DMS53 (cell line): Measurements from ENCODE around the gene ZBTB25.

ENCODE experiments used
- DNase-seq: peaks from one replicate; lab custom pipeline; 2025; lab: John Stamatoyannopoulos, UW

ZBTB25 gene

GRCh38 chr14:64476438-64476837 lies 27.2 kb downstream of the ZBTB25 start:
- no peak for DNase-seq

DNA sequence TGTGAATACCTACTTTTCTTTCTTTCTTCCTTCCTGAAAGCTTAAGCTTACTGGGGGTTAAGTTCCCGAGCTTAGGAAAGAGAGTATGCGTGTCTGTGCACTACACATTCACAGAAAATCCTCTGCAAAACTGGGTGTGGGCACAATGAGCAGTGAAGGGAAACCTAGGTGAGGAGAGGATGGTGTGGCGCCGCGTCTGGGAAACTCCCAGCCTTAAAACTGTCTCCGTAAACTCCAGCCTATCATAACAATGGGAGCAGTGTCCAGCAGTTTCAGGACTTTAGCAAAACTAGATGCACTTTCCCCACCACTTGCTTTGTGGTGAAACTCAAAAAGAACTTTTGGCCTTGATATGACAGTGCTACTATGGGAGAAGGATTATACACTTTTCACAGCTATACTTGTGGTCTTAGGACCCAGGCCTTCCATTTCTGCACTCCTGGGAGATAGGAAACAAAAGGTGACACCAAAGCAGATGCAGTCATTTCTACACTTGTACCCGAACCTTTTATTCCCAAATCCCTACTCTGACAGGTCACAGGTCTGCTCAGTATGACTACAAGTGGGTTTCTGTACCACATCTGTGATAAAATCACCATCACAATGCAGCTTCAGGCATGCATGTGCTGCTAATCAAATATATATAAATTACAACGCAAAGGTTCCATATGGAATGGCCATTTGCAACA lies 27.9 kb downstream of the ZBTB25 start:
- DNase-seq: no peak

GRCh38 chr14:64474698-64475097 lies 28.9 kb downstream of the ZBTB25 start:
- DNase-seq: no peak

- DNase-seq: no peak
These were observed 29.6 kb downstream of the ZBTB25 start for GRCh38 chr14:64474041-64474440.

DNA sequence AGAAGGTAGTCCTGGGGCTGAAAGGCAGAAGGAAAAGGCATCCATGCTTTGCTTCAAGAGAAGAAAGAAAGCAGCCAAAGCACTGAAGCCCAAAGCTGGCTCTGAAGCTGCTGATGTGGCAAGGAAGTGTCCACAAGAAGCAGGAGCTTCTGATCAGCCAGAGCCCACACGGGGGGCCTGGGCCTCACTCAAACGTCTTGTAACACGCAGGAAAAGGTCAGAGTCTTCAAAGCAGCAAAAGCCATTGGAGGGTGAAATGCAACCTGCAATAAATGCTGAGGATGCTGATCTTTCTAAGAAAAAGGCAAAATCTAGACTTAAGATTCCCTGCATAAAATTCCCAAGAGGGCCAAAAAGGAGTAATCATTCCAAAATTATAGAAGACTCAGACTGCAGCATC lies 35.2 kb downstream of the ZBTB25 start:
- no peak for DNase-seq

- DNase-seq: no peak
These were observed 36.1 kb downstream of the ZBTB25 start for GRCh38 chr14:64467566-64467965.

GRCh38 chr14:64467101-64467500 lies 36.5 kb downstream of the ZBTB25 start:
- DNase-seq: no peak

DNA sequence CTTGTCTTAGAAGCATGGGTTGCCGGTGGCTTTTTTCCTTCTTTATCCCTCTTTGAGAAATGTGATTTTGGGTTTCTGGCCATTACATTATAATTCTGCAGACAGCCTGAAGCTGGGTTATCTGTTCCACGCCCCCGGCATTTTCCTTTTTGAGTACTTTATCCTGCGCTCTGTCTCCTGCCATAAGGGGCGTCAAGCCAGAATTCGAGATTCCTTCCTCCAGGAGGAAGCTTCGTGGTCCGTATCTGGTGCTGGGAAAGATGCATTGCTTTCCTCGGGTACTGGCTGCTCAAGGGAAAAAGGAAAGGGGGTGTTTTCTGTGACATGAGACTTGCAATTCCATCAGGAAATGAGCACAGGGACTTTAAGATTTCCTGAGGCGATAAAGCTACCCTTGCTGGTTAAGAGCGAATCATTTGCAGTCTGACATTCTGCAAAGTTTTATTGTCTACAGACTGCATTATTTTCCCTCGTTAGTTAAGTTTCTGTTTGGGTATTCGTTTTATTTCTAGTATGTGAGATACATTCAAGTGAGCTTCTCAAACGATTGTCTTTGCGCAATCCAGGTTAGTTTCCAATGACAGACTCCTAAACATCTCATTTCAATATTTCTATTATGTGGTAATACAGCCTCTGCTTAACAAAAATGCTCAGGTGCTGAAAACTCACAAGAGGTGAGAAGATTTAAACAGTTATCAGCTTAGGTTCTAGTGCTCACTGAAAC lies 37.6 kb downstream of the ZBTB25 start:
- peak; percentile 25 for DNase-seq

- DNase-seq: peak; percentile 65
These were observed 38.3 kb downstream of the ZBTB25 start, which contains the start of gene AKAP5 for GRCh38 chr14:64465191-64465822. AKAP5 (plus strand) TSS chr14:64465499; CDS start chr14:64468395, 2,896 bp downstream.

GRCh38 chr14:64464651-64465050 lies 39.0 kb downstream of the ZBTB25 start:
- peak; percentile 49 for DNase-seq

DNA sequence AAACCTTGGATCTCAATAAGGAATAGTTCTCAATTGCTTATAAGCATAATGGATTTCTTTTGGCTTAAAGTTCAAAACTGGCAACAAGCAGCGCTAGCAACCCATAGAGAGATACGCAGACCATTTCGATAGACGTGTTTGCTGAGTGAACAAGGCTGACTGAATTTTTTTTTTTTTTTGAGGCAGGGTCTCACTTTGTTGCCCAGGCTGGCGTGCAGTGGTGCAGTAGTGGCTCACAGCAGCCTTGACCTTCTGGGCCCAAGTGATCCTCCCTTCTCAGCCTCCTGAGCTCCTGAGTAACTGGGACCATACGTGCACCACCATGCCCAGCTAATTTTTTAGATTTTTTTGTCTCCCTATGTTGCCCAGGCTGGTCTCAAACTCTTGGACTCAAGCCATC lies 39.8 kb downstream of the ZBTB25 start:
- no peak for DNase-seq

GRCh38 chr14:64463195-64463594 lies 40.4 kb downstream of the ZBTB25 start:
- DNase-seq: peak; percentile 25

- no peak for DNase-seq
These were observed 42.4 kb downstream of the ZBTB25 start for GRCh38 chr14:64461221-64461620.

GRCh38 chr14:64459405-64460136 lies 44.1 kb downstream of the ZBTB25 start:
- no peak for DNase-seq

DNA sequence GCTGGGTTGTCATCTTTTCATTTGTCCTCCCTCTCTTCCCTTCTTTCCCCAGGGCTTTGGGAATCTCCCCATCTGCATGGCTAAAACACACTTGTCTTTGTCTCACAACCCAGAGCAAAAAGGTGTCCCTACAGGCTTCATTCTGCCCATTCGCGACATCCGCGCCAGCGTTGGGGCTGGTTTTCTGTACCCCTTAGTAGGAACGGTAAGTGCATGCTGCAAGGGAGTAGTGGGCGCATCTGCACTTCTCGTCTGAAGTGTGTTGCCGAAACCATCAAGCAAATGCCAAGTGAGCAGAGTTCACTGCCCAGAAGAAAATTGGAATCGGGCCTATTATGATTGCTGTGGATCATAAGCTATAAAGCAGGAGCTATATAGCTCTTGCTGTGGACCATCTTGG lies 49.0 kb downstream of the ZBTB25 start:
- DNase-seq: no peak

DNA sequence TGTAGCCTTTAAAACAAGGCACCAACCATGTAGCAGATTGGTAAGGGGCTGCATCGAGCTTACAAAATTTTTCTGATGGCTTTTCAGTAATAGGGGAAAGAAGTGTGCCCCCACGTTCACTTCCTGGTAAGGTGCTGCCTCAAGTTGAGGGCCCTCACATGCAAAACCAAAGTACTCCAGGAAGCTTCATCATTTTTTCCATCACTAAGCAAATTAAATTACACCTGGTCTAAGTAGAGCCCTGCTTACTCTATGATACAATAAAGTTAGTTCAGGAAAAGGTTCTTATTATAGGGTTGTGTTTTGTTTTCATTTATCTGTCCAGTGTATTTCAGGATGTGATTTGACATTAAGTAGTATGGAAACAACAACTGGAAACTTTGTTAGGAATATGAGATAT lies 53.4 kb downstream of the ZBTB25 start:
- no peak for DNase-seq

- no peak for DNase-seq
These were observed 55.6 kb downstream of the ZBTB25 start for GRCh38 chr14:64447876-64448670.

DNA sequence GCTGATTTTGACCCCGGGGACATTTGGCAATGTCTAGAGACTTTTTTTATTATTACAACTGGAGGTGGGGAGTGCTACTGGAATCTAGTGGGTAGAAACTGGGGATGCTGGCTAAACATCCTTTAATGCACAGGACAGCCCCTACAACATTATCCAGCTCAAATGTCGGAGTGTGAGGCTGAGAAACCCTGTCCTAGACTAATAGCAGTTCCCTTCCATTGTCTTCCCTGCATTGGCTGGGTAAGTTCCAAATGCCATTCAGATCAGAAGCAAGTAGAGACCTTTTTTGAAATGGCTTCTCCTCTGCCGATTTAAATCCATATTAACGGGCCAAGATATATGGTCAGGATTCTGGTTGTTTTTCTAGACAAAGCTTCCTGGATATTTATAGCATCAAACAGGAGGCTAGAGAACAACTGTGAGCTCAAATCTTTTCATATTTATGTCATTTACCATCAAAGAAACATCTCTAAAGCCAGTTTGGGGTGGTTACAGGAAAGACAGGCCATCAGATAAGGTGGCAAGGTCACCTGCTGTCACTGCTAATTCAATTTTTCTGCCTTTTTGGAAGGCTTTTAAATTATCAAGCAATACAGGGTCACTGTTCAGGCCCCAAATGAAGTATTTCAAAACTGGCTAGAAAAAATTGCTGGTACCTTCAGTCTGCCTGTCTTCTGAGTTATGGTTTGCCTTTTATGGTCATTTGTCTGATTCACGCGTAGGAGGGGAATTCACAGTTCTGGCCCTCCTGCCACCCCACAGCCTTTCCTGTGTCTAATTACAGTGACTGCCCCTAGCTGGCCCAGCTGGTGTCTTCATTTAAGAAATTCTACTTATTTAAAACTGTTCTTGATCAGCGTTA lies 58.4 kb downstream of the ZBTB25 start:
- DNase-seq: no peak

GRCh38 chr14:64444140-64444539 lies 59.5 kb downstream of the ZBTB25 start:
- no peak for DNase-seq

- DNase-seq: no peak
These were observed 61.2 kb downstream of the ZBTB25 start for GRCh38 chr14:64442300-64442988.
